HCEC 1CT (cell line): ENCODE results near the gene ACTMAP.
"Not testable (repeated sequence)": the region's sequence is repeated elsewhere in the genome, so short reads cannot be mapped to it uniquely, and the experiment has no call there.

Source experiments
- DNase-seq: peaks from one replicate; pipeline ENCODE4 v3.0.0-alpha.2; 2017

Gene ACTMAP

GRCh38 chr19:40742477-40742876, 7.8 kb downstream of the ACTMAP start:
- no peak for DNase-seq

GRCh38 chr19:40741527-40742390, 8.5 kb downstream of the ACTMAP start:
- no peak for DNase-seq

- no peak for DNase-seq
Measured at GRCh38 chr19:40740747-40741146, 9.5 kb downstream of the ACTMAP start.

- no peak for DNase-seq
Measured at GRCh38 chr19:40739871-40740703, 10.2 kb downstream of the ACTMAP start.

GRCh38 chr19:40739030-40739839, 11.0 kb downstream of the ACTMAP start:
- no peak for DNase-seq

- no peak for DNase-seq
Measured at GRCh38 chr19:40737102-40737644, 13.1 kb downstream of the ACTMAP start.

- no peak for DNase-seq
Measured at GRCh38 chr19:40736661-40737060, 13.6 kb downstream of the ACTMAP start.

- DNase-seq = no peak
Measured at GRCh38 chr19:40735013-40735771, 15.1 kb downstream of the ACTMAP start.

- no peak for DNase-seq
Measured at GRCh38 chr19:40733149-40733548, 17.1 kb downstream of the ACTMAP start.

- DNase-seq = not testable (repeated sequence)
Measured at GRCh38 chr19:40732304-40732703, 18.0 kb downstream of the ACTMAP start.

- not testable (repeated sequence) for DNase-seq
Measured at GRCh38 chr19:40730065-40730464, 20.2 kb downstream of the ACTMAP start.

- no peak for DNase-seq
Measured at GRCh38 chr19:40726279-40726678, 24.0 kb downstream of the ACTMAP start.

GRCh38 chr19:40724855-40725254, 25.4 kb downstream of the ACTMAP start:
- DNase-seq = no peak

- no peak for DNase-seq
Measured at GRCh38 chr19:40724315-40724714, 26.0 kb downstream of the ACTMAP start.

GRCh38 chr19:40723661-40724254, 26.5 kb downstream of the ACTMAP start:
- no peak for DNase-seq

- DNase-seq = peak; percentile 28
Measured at GRCh38 chr19:40721936-40722661, 28.2 kb downstream of the ACTMAP start.

GRCh38 chr19:40721140-40721486, 29.2 kb downstream of the ACTMAP start:
- no peak for DNase-seq

GRCh38 chr19:40719414-40719894, 30.8 kb downstream of the ACTMAP start:
- DNase-seq = no peak

GRCh38 chr19:40718774-40719391, 31.4 kb downstream of the ACTMAP start:
- DNase-seq = peak; percentile 58
